Measurements from ENCODE around the gene TACC2. TPM values are rescaled to one million over a fixed set of nuclear protein-coding genes. Genes with fewer than 3 reads are reported as not detected.

TACC2 gene
- total and polyA plus RNA-seq, 2 donors (not counting 3 experiments of a cell fraction or from before 2014, with no cell fraction given): 14.4 to 46.2 TPM

GRCh38 chr10:122173766-122174435 lies 184.9 kb downstream of the TACC2 start:
- ChIA-PET POLR2A (no interaction called here), CTCF (no interaction called here)
- Histone ChIP-seq H3K79me2 (ENCODE audit: control insufficient read depth, insufficient read depth, low read length) (no peaks in the 10 kb centered on the region), H4K20me1 (replicated peaks; ENCODE audit: control insufficient read depth, extremely low read depth, insufficient read depth, low read length) (no peaks in the 10 kb centered on the region), H3K9me1 (replicated peaks; ENCODE audit: control insufficient read depth, extremely low read depth, insufficient read depth, low read length) (no peaks in the 10 kb centered on the region), H3K9ac (replicated peaks; ENCODE audit: extremely low read depth, insufficient read depth, low read length) (no peak overlapping the region), H3K27me3 (ENCODE audit: control insufficient read depth in 2 of 2, insufficient read depth in 2 of 2, low read length in 2 of 2) (no peaks in the 10 kb centered on the region), H2AFZ (ENCODE audit: low read depth, low read length) (no peak overlapping the region), H3K4me3 (replicated peaks in 1 of 3; ENCODE audit: insufficient read depth in 1 of 3, low read depth in 1 of 3, low read length in 3 of 3) (no peak overlapping the region), H3K4me2 (ENCODE audit: insufficient read depth, low read length) (no peak overlapping the region), H3K9me3 (replicated peaks; ENCODE audit: control insufficient read depth, insufficient read depth, low read length) (no peaks in the 10 kb centered on the region), H3K36me3 (ENCODE audit: control insufficient read depth in 2 of 2, extremely low read depth in 1 of 2, insufficient read depth in 2 of 2, low read length in 2 of 2) (no peaks in the 10 kb centered on the region), H3K4me1 (ENCODE audit: control insufficient read depth, extremely low read depth, insufficient read depth, low read length) (peaks cover 5% of the 10 kb centered on the region), H3K27ac (ENCODE audit: insufficient read depth, low read depth, low read length) (no peak overlapping the region)
- BruUV-seq (replicated peaks): no TSS peak
- no peak for TF ChIP-seq POLR2A (IDR thresholded peaks at IDR 0.05; ENCODE audit: low read depth, low read length)
- TF ChIP-seq POLR2AphosphoS5 (IDR thresholded peaks at IDR 0.05; ENCODE audit: insufficient read depth, low read depth, low read length): no peak
- no peak for TF ChIP-seq FOS (IDR thresholded peaks at IDR 0.05; ENCODE audit: borderline replicate concordance, insufficient read depth, low read length)
- no peak for TF ChIP-seq CTCF (IDR thresholded peaks at IDR 0.05; ENCODE audit: extremely low read depth in 1 of 2, insufficient read depth in 1 of 2, low read depth in 1 of 2, low read length in 2 of 2)
- TF ChIP-seq MAX (IDR thresholded peaks at IDR 0.05; ENCODE audit: insufficient read depth, insufficient read length): no peak
- TF ChIP-seq JUN (IDR thresholded peaks at IDR 0.05; ENCODE audit: borderline replicate concordance, insufficient read depth, insufficient read length, low read depth): no peak
- no peak for TF ChIP-seq MYC (IDR thresholded peaks at IDR 0.05; ENCODE audit: low read depth, low read length)
- no peak for TF ChIP-seq EZH2 (IDR thresholded peaks at IDR 0.05; ENCODE audit: borderline replicate concordance, low read depth, low read length, severe bottlenecking)
- no peak for TF ChIP-seq GATA2 (IDR thresholded peaks at IDR 0.05; ENCODE audit: insufficient read depth, insufficient read length, low read depth, low read length)
- no peak for FAIRE-seq
- dilution Hi-C loops (cut with MboI; ENCODE audit: extremely low pct_ligation_motif_present, low sequenced_read_pairs) (no loop called here), intact Hi-C loops (cut with micrococcal nuclease) (no loop called here)
- no peak for DNase-seq (ENCODE audit: low read depth, low spot score)
